Measurements from ENCODE around the gene PRKN.

The PRKN gene

GRCh38 chr6:162621246-162621645 is 106.3 kb downstream of the PRKN start:
- Histone ChIP-seq H3K27me3 (no peaks in the 10 kb centered on the region), H3K4me2 (peak overlapping the region in 8 of 11 experiments; percentile 14 to 61 (median 43); a peak in 12 of 22 replicates), H3K36me3 (no peaks in the 10 kb centered on the region), H3K9ac (no peak overlapping the region), H3K4me3 (no peak overlapping the region), H4K20me1 (no peaks in the 10 kb centered on the region), H3K4me1 (peaks cover 0 to 8% (median 6%) of the 10 kb centered on the region in 10 experiments; a peak in 10 of 20 replicates), H3K9me3 (replicated peaks in 1 of 11) (no peaks in the 10 kb centered on the region), H3K27ac (no peak overlapping the region)
- TF ChIP-seq Cebpa-rat (IDR thresholded peaks at IDR 0.05): no peak

- Histone ChIP-seq H3K4me3 (no peak overlapping the region), H4K20me1 (no peaks in the 10 kb centered on the region)
- no peak for TF ChIP-seq Cebpa-rat (IDR thresholded peaks at IDR 0.05)
Measured at GRCh38 chr6:162620073-162620472, 107.5 kb downstream of the PRKN start.

GRCh38 chr6:162618448-162619002 is 109.0 kb downstream of the PRKN start:
- Histone ChIP-seq H3K9me3 (replicated peaks in 1 of 11) (no peaks in the 10 kb centered on the region), H3K27ac (no peak overlapping the region), H3K9ac (no peak overlapping the region), H3K4me3 (no peak overlapping the region), H3K4me1 (peaks cover 0 to 8% (median 6%) of the 10 kb centered on the region in 10 experiments; a peak in 11 of 20 replicates), H3K4me2 (no peak overlapping the region), H3K36me3 (no peaks in the 10 kb centered on the region), H4K20me1 (no peaks in the 10 kb centered on the region), H3K27me3 (no peaks in the 10 kb centered on the region)
- no peak for TF ChIP-seq Cebpa-rat (IDR thresholded peaks at IDR 0.05)

More at GRCh38 chr6:162620073-162620472, 107.5 kb downstream of the PRKN start:
- no peak overlapping the region for H3K27ac ChIP-seq
- no peak overlapping the region for H3K4me2 ChIP-seq
- no peaks in the 10 kb centered on the region for H3K36me3 ChIP-seq
- H3K4me1 ChIP-seq: peaks cover 0 to 8% (median 6%) of the 10 kb centered on the region in 10 experiments; a peak in 11 of 20 replicates
- H3K9me3 ChIP-seq (replicated peaks in 1 of 11): no peaks in the 10 kb centered on the region
- no peaks in the 10 kb centered on the region for H3K27me3 ChIP-seq
- no peak overlapping the region for H3K9ac ChIP-seq

DNA sequence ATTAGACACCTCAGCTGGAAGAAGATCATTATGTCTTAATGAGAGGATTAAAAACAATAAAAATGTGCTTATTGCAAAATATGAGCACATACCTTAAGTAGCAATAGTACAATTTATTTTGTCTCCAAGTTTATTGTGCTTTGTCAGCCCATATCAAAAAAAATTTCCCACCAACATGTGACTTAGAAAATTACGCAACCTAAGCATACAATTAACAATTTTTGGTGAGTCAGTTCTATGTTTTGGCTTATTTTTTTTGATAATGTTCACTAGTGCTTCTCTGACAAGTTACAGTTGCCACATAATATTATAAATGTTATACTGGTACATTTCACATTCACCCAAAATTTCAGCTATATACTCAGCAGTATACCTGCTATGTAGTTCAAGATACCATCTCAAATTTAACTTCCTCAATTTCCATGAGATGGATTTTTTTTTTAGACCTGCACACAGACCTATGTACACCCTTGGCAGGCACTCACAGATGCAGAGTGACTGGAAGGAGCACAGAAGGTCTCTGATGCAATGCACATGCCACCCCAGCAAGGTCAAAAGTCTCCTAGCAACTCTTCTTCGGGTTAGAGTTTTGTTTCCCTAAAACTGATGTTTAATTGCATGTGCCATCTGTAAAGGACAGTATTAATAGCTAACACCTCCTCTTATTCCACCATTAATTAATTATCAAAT is 112.4 kb downstream of the PRKN start:
- no peak overlapping the region for H3K27ac ChIP-seq
- no peak overlapping the region for H3K4me2 ChIP-seq
- no peak overlapping the region for H3K9ac ChIP-seq
- no peaks in the 10 kb centered on the region for H3K27me3 ChIP-seq
- no peaks in the 10 kb centered on the region for H4K20me1 ChIP-seq
- 0 out of 22 replicates have a peak, but pooled peaks of 1 of the 11 experiments have one; percentile 22 for TF ChIP-seq Cebpa-rat (IDR thresholded peaks at IDR 0.05)
- H3K36me3 ChIP-seq: no peaks in the 10 kb centered on the region
- no peak overlapping the region for H3K4me3 ChIP-seq
- H3K9me3 ChIP-seq (replicated peaks in 1 of 11): no peaks in the 10 kb centered on the region
- H3K4me1 ChIP-seq: peaks cover 0 to 6% (median 0%) of the 10 kb centered on the region in 10 experiments; a peak in 1 of 20 replicates

DNA sequence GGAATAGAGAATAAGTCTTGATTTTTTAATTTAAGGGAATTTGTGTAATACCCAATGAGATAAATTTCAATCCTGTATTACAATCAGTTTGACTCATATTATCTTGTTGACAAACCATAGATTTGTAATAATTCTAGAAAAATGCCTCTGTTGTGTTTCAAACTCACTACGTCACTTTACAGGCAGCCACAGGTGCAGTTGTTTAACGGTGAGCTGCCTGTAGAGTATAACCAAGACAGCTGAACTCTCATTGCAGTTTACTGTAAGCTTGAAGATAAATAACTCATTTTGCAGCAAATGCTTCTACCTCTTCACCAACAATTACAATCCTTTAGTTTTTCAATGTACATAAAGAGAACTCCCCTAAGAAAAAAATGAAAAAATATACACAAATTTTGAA is 114.3 kb downstream of the PRKN start:
- Histone ChIP-seq H3K9me3 (replicated peaks in 1 of 11) (no peaks in the 10 kb centered on the region), H3K9ac (no peak overlapping the region), H3K27me3 (no peaks in the 10 kb centered on the region), H3K4me1 (peaks cover 0 to 6% (median 0%) of the 10 kb centered on the region in 10 experiments; a peak in 1 of 20 replicates), H3K36me3 (no peaks in the 10 kb centered on the region), H3K27ac (no peak overlapping the region), H3K4me3 (no peak overlapping the region), H4K20me1 (no peaks in the 10 kb centered on the region), H3K4me2 (no peak overlapping the region)
- no peak for TF ChIP-seq Cebpa-rat (IDR thresholded peaks at IDR 0.05)

- H3K9ac ChIP-seq: no peak overlapping the region
- no peaks in the 10 kb centered on the region for H4K20me1 ChIP-seq
- peaks cover 0 to 6% (median 0%) of the 10 kb centered on the region in 10 experiments; a peak in 1 of 20 replicates for H3K4me1 ChIP-seq
- no peak overlapping the region for H3K4me2 ChIP-seq
- no peaks in the 10 kb centered on the region for H3K27me3 ChIP-seq
- no peak overlapping the region for H3K4me3 ChIP-seq
- no peaks in the 10 kb centered on the region for H3K36me3 ChIP-seq
- H3K9me3 ChIP-seq (replicated peaks in 1 of 11): no peaks in the 10 kb centered on the region
- no peak overlapping the region for H3K27ac ChIP-seq
- no peak for TF ChIP-seq Cebpa-rat (IDR thresholded peaks at IDR 0.05)
Measured at GRCh38 chr6:162612613-162613012, 115.0 kb downstream of the PRKN start.

- no peaks in the 10 kb centered on the region for H4K20me1 ChIP-seq
- no peak overlapping the region for H3K27ac ChIP-seq
- no peak for TF ChIP-seq Cebpa-rat (IDR thresholded peaks at IDR 0.05)
- H3K4me2 ChIP-seq: no peak overlapping the region
- H3K27me3 ChIP-seq: no peaks in the 10 kb centered on the region
- no peaks in the 10 kb centered on the region for H3K36me3 ChIP-seq
- H3K4me3 ChIP-seq: no peak overlapping the region
- H3K9me3 ChIP-seq (replicated peaks in 1 of 11): no peaks in the 10 kb centered on the region
- peaks cover 0 to 5% (median 0%) of the 10 kb centered on the region in 10 experiments; a peak in 1 of 20 replicates for H3K4me1 ChIP-seq
- H3K9ac ChIP-seq: no peak overlapping the region
Measured at GRCh38 chr6:162610351-162610750, 117.2 kb downstream of the PRKN start.

GRCh38 chr6:162605881-162606280 is 121.7 kb downstream of the PRKN start:
- no peak for TF ChIP-seq Cebpa-rat (IDR thresholded peaks at IDR 0.05)
- Histone ChIP-seq H3K36me3 (no peaks in the 10 kb centered on the region), H3K27ac (no peak overlapping the region), H3K27me3 (no peaks in the 10 kb centered on the region), H4K20me1 (no peaks in the 10 kb centered on the region), H3K4me3 (no peak overlapping the region), H3K4me2 (no peak overlapping the region), H3K9me3 (replicated peaks in 1 of 11) (no peaks in the 10 kb centered on the region), H3K9ac (no peak overlapping the region), H3K4me1 (no peaks in the 10 kb centered on the region)

GRCh38 chr6:162603231-162604015 is 124.1 kb downstream of the PRKN start:
- no peak for TF ChIP-seq Cebpa-rat (IDR thresholded peaks at IDR 0.05)
- no peaks in the 10 kb centered on the region for H3K27me3 ChIP-seq
- no peak overlapping the region for H3K4me3 ChIP-seq
- no peaks in the 10 kb centered on the region for H3K4me1 ChIP-seq
- no peak overlapping the region for H3K9ac ChIP-seq
- no peaks in the 10 kb centered on the region for H3K9me3 ChIP-seq (replicated peaks in 1 of 11)
- no peak overlapping the region for H3K27ac ChIP-seq
- no peak overlapping the region for H3K4me2 ChIP-seq
- no peaks in the 10 kb centered on the region for H3K36me3 ChIP-seq
- H4K20me1 ChIP-seq: no peaks in the 10 kb centered on the region
